Esophagus squamous epithelium (tissue), 4 donors: ENCODE data around the gene PDCD4.

Source experiments
- CTCF ChIP-seq, 6 experiments: fragments of 450-650 bp in 4 of 6; fragments of 200-600 bp in 2 of 6; sonication (generic) in 2 of 6; IDR thresholded peaks; one replicate each; pipeline ENCODE4 v1.5.1; 2016 to 2019; ENCODE audit warnings: antibody characterized with exemption in 6 of 6, mild to moderate bottlenecking in 4 of 6, moderate library complexity in 4 of 6
- POLR2A ChIP-seq, 4 donors: fragments of 450-650 bp; IDR thresholded peaks; one replicate each; pipeline ENCODE4 v1.6.1; 2017; ENCODE audit warnings: antibody characterized with exemption in 4 of 4, mild to moderate bottlenecking in 4 of 4, moderate library complexity in 3 of 4

- TF ChIP-seq CTCF (IDR thresholded peaks at IDR 0.05) (no peak), POLR2A (IDR thresholded peaks at IDR 0.05) (no peak)
Measured at GRCh38 chr10:110858297-110858934, 13.3 kb upstream of the PDCD4 start.
